ENCODE results near the gene ABCA12. TPM values are rescaled to one million over a fixed set of nuclear protein-coding genes. Genes with fewer than 3 reads are reported as not detected.

The ABCA12 gene
- total and polyA plus RNA-seq, 2 of the 8 experiments (the other 6 are each of a cell fraction or from before 2014, with no cell fraction given), result not detected

GRCh38 chr2:214896274-214896673 is 242.2 kb downstream of the ABCA12 start:
- Histone ChIP-seq H3K79me1 (ENCODE audit: low read depth, low read length) (no peaks in the 10 kb centered on the region), H2BK20ac (ENCODE audit: low read length) (no peak overlapping the region), H3K79me2 (ENCODE audit: control insufficient read depth in 1 of 2, insufficient read depth in 2 of 2, low read length in 2 of 2) (no peaks in the 10 kb centered on the region), H2BK12ac (ENCODE audit: low read depth, low read length) (no peak overlapping the region), H2BK5ac (ENCODE audit: low read depth, low read length) (no peak overlapping the region), H3K56ac (replicated peaks; ENCODE audit: insufficient read length, low read depth, low read length) (no peak overlapping the region), H3K27me3 (replicated peaks in 1 of 4; ENCODE audit: control insufficient read depth in 3 of 4, extremely low read depth in 1 of 4, insufficient read depth in 3 of 4, low read length in 3 of 4) (no peaks in the 10 kb centered on the region), H3K9me3 (ENCODE audit: insufficient read depth in 2 of 2, low read depth in 1 of 2, low read length in 1 of 2) (no peaks in the 10 kb centered on the region), H3K4ac (replicated peaks; ENCODE audit: insufficient read length, low read depth, low read length) (no peak overlapping the region), H4K8ac (ENCODE audit: extremely low read depth, insufficient read depth, low read length) (no peak overlapping the region), H3K36me3 (ENCODE audit: control insufficient read depth in 2 of 4, insufficient read depth in 4 of 4, low read length in 3 of 4) (no peaks in the 10 kb centered on the region), H4K5ac (ENCODE audit: insufficient read length, low read depth, low read length) (no peak overlapping the region), H4K20me1 (replicated peaks in 1 of 2; ENCODE audit: control insufficient read depth in 1 of 2, insufficient read depth in 2 of 2, low read length in 2 of 2) (no peaks in the 10 kb centered on the region), H3K4me2 (ENCODE audit: insufficient read depth in 1 of 2, low read depth in 2 of 2, low read length in 2 of 2) (no peak overlapping the region), H3K27ac (ENCODE audit: low read depth, low read length) (no peak overlapping the region), H2BK120ac (replicated peaks; ENCODE audit: low read depth, low read length) (no peak overlapping the region), H2AK5ac (ENCODE audit: low read depth, low read length) (no peak overlapping the region), H3K4me3 (ENCODE audit: extremely low read depth in 1 of 4, insufficient read depth in 2 of 4, low read depth in 3 of 4, low read length in 4 of 4) (no peak overlapping the region), H2BK15ac (ENCODE audit: low read length) (no peak overlapping the region), H4K91ac (replicated peaks; ENCODE audit: insufficient read length, low read length) (no peak overlapping the region), H3K23me2 (ENCODE audit: low read depth, low read length) (no peaks in the 10 kb centered on the region), H2AFZ (ENCODE audit: low read length) (no peak overlapping the region), H3K9ac (replicated peaks in 1 of 4; ENCODE audit: extremely low read depth in 1 of 4, low read depth in 3 of 4, low read length in 3 of 4) (no peak overlapping the region), H3K18ac (ENCODE audit: extremely low read depth, low read length) (no peak overlapping the region), H3K14ac (ENCODE audit: insufficient read length) (no peak overlapping the region), H3K4me1 (replicated peaks in 1 of 4; ENCODE audit: control insufficient read depth in 3 of 4, insufficient read depth in 4 of 4, low read length in 3 of 4) (no peaks in the 10 kb centered on the region), H3K23ac (ENCODE audit: insufficient read length) (no peak overlapping the region)
- POLR2A ChIA-PET (ENCODE audit: partially characterized antibody), result no interaction called here
- DNase-seq (ENCODE audit: low read depth in 1 of 2, low spot score in 2 of 2) (no peak), FAIRE-seq (no peak)
- CTCF ChIA-PET (ENCODE audit: partially characterized antibody), result no interaction called here
- WGBS, 2 experiments (ENCODE audit: extremely low coverage in 1 of 2, insufficient coverage in 1 of 2, insufficient read length in 1 of 2, insufficient replicate concordance in 2 of 2, low coverage in 1 of 2, low lambda C conversion rate in 2 of 2, missing lambda C conversion rate in 1 of 2), result 93% methylated on average over 1 of the region's 1 CpG; no CpG with 5 or more reads in 1 of the 2 experiments
- TF ChIP-seq ATF3 (IDR thresholded peaks at IDR 0.05; ENCODE audit: insufficient read depth, low read depth, low read length) (no peak), CREB1 (IDR thresholded peaks at IDR 0.05) (no peak), NANOG (IDR thresholded peaks at IDR 0.05; ENCODE audit: insufficient read depth, low read depth, low read length, poor library complexity, severe bottlenecking) (no peak), TBP (IDR thresholded peaks at IDR 0.05; ENCODE audit: low read depth, low read length) (no peak), ZNF274 (IDR thresholded peaks at IDR 0.05; ENCODE audit: borderline replicate concordance, extremely low read depth, low read length) (no peak), GTF2F1 (IDR thresholded peaks at IDR 0.05; ENCODE audit: borderline replicate concordance, low read depth, low read length) (no peak), SP1 (IDR thresholded peaks at IDR 0.05; ENCODE audit: low read depth, low read length) (no peak), SRF (IDR thresholded peaks at IDR 0.05; ENCODE audit: low read depth, low read length) (no peak), EGR1 (IDR thresholded peaks at IDR 0.05; ENCODE audit: borderline replicate concordance, low read depth, low read length) (no peak), JUN (IDR thresholded peaks at IDR 0.05; ENCODE audit: low read depth, low read length) (no peak), SP4 (IDR thresholded peaks at IDR 0.05; ENCODE audit: low read length) (no peak), CHD1 (IDR thresholded peaks at IDR 0.05; ENCODE audit: low read depth, low read length) (no peak), CEBPB (IDR thresholded peaks at IDR 0.05; ENCODE audit: low read depth, low read length) (no peak), SIRT6 (IDR thresholded peaks at IDR 0.05; ENCODE audit: low read length) (no peak), USF2 (IDR thresholded peaks at IDR 0.05; ENCODE audit: low read length) (no peak)
